Amygdala (tissue), 56 donors: ENCODE results near the gene CCM2.

Experiments
- DNase-seq, 56 donors: peaks; one replicate each; lab custom pipeline; 2025; lab: John Stamatoyannopoulos, UW

The CCM2 gene

DNA sequence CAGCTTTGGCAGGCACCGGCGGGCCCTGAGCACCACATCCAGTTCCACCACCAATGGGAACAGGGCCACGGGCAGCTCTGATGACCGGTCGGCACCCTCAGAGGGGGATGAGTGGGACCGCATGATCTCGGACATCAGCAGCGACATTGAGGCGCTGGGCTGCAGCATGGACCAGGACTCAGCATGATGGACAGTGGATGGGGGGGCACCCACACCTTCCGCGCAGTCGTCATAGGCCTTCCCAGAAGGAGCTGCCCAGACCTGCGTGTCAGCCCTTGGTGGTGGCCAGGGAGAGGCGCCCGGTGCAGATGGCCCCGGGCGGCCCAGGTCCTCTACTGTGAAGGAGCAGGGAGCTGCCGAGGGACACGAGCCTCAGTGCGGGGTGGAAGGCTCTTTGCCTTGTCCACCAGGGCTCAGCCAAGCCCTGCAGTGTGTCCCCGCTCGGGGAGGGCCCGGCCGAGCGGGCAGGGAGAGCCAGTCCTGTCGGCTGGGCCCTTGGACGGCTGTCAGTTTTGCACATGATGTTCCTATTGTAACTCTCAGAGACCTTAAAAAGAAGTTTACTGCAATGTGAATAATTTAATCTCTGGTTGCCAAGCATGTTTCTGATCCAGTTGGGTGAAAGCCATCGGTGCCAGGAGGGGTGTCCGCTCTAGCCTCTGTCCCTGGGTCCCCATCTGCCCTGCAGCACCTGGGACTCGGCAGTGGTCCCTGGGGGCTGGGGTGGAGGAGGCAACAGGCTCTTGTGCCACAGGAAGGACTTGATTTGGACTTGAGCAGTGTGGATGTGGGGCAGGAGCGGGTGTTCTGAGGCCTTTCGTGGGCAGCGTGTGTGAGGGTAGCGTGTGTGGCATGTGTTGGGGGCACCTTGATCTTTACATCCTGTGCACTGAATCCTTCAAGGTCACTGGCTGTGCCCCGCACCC is 76.1 kb downstream of the CCM2 start:
- DNase-seq: peak in 1 of 56 donors; percentile 45

DNA sequence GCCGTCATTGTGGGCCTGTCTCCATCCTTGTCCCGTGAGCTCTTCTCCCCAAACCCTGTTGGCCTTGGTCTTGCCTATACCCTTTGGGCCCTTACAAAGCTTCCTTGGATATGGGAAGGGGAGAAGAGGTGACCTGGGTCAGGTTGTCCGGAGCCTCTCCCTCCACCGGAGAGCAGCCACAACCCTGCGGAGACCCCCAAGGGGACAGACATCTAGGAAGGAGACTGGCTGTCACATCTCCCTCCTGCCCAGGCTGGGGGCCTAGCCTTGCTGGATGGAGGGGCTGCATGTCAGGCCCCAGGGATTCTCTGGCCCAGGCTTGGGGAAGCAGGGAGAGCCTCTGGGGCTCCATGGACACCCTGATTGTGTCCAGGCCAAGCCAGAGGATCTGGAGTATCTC is 76.9 kb downstream of the CCM2 start:
- no peak for DNase-seq

DNA sequence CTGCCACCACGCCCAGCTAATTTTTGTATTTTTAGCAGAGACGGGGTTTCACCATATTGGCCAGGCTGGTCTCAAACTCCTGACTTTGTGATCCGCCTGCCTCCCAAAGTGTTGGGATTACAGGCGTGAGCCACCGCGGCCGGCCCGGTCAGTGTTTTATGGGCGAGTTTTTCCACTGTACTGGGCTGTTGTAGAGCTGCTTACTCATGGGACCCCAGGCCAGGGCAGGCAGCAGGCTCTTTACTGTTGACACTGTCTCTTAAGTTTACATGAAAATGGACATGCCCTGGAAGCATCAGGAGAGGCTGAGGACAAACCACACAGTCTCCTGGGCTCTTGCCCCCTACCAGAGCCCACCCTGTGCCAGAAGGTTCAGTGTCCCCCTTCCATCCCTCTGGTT is 77.6 kb downstream of the CCM2 start:
- no peak for DNase-seq

DNA sequence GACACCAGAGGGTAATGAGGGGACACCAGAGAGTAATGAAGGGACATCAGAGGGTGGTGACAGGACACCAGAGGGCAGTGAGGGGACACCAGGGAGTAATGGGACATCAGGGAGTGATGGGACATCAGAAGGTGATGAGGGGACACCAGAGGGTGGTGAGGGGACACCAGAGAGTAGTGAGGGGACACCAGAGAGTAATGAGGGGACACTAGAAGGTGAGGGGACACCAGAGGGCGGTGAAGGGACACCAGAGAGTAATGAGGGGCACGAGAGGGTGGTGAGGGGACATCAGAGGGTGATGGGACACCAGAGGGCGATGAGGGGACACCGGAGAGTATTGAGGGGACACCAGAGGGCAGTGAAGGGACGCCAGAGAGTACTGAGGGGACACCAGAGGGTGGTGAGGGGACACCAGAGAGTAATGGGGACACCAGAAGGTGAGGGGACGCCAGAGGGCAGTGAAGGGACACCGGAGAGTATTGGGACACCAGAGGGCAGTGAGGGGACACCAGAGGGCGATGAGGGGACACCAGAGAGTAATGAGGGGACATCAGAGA is 78.2 kb downstream of the CCM2 start:
- DNase-seq: peak in 1 of 56 donors; percentile 19

DNA sequence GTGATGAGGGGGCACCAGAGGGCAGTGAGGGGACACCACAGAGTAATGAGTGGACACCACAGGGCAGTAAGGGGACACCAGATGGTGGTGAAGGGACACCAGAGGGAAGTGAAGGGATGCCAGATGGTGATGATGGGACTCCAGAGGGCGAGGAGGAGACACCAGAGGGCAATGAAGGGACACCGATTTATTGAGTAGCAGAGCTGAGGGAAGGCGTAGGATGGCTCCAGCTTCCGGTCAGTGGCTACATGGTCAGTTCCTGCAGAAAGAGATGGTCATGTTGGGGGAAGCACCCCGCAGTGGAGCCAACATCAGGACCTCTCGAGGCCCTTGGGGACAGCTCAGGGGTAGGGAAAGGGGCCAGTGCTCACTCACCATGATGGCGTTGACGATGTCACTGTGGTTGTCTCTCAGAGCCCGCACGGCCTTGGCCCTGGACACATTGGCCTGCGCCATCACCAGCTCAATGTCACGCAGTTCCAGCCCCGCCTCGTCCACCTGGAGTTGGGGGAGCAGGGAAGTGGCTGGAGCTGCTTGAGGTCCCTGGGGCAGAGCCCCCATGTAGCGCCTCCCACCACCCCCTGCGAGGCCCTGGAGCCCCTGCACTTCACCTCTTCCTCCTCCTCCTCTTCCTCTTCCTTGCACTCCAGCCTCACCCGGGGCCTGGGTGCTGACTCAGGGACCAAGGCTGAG is 80.4 kb downstream of the CCM2 start:
- DNase-seq: no peak

DNA sequence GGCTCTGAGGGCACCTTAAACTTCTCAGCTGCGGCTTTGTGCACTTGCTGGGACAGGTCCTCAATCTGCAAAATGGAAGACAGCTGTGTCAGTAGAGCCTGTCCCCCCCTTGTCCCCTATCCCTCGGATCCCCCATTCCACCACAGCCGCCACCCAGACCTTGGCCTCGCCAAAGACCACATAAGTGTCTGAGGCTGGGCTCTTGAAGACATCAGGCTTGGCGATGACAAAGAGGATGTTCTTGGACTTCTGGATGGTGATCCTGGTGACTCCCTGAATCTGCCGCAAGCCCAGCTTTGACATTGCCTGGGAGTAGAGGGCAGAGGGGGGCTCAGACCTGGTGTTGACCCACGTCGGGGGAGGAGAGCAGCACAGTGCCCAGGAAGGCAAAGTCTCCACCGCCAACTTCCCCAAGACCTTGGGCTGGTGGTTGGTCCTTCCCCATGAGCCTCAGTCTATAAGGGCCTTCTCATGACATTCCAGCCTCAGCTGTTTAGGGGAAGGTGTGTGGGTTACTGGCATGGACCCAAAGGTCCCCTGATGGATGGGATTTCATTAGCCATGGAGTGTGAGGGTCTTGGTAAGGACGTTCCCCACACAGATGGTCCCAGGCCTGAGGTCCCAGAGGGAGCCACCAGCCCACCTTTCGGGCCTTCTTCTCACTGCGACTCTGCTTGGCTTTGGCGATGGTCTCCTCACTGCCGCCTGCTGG is 81.1 kb downstream of the CCM2 start:
- no peak for DNase-seq

DNA sequence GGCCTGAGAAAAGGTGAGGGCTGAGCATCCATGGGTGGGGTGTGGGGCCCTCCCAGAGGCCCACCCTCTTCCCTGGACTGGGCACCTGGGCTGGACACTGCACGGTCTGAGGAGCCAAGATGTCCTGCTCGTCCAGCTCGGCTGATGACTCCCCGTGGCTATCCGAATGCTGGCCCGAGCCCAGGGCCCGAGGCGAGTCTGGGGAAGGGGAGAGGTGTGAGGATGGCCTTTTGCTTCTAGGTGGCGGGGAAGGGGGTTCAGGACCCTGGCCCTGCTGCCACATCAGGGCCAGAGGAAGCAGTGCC is 81.6 kb downstream of the CCM2 start:
- DNase-seq: no peak

DNA sequence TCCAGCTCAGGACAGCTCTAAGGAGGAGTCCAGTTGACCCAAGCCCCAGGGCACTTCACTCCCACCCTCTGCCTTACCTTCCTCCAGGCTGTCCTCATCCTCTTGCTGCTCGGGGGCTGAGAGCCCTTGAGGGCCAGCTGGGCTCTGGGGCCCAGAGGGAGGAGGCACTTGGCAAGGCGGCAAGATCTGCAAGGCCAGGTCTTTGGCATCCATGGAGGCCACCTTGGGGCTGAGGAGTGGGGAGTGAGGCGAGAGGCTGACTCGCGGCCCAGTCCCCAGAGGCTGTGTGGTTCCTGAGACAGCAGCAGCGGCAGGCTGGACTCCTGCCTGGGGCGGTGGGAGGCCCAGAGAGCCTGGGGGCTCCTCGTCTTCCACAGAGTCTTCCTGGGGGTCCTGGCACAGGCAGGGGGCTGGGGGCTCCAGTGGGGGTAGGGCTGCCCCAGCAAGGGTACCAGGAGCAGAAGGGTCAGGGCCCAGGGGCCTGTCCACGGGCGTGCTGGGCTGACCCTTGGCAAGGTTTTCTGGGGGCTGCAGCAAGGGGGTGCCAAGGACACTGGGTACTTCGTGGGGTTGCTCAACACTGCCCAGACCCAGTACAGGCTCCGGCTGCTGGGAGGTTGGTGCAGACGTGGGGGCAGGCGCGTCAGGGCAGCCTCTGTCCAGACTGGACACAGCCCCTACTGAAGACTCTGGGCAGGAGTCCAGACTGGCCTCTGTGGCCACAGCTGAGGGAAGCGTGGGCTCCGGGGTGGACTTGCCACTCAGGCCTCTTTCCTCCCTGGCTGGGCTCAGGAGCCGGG is 82.2 kb downstream of the CCM2 start:
- peak in 43 of 56 donors; percentile 15 to 86 (median 62) for DNase-seq

DNA sequence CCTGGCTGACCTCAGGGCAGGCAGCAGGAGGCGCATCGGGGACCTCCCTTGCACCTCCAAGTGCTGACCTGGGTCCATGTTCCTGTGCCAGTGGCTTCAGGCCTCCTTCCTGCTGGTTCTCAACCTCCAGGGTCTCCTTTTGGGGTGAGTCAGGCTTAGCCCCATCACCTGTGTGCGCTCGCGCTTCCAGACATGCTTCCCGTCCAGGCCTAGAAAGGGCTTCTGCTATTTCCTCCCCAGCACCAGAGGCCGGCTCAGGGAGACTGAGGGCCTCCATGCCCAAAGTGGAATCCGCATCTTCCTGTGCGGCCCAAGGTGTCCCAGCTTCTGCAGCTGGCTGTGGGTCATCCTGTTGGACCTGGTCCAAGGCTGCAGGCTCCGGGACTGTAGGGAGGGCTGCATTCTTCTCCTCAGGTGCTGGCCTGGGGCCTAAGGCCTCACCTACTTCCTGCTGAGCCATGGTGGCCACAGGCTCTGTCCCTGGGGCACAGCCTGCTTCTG is 82.9 kb downstream of the CCM2 start:
- DNase-seq: no peak

DNA sequence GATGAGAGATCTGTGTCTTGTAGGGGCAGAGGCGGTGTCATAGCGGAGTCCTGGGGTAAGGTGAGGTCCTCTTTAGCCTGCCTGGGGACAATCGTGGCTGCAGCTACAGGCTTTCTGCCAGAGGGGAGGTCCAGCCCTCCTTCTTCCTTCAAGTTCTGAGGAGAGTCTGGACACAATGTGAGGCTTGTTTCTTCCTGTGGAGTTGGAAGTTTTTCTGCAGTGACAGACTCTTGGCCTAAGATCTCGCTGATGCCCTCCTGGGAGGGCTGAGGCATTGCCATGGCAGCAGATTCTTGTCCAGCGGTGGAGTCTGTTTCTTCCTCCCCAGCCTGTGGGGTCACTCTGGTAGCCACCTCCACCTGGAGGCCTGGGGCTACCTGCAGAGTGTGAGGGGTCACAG is 84.3 kb downstream of the CCM2 start:
- no peak for DNase-seq

DNA sequence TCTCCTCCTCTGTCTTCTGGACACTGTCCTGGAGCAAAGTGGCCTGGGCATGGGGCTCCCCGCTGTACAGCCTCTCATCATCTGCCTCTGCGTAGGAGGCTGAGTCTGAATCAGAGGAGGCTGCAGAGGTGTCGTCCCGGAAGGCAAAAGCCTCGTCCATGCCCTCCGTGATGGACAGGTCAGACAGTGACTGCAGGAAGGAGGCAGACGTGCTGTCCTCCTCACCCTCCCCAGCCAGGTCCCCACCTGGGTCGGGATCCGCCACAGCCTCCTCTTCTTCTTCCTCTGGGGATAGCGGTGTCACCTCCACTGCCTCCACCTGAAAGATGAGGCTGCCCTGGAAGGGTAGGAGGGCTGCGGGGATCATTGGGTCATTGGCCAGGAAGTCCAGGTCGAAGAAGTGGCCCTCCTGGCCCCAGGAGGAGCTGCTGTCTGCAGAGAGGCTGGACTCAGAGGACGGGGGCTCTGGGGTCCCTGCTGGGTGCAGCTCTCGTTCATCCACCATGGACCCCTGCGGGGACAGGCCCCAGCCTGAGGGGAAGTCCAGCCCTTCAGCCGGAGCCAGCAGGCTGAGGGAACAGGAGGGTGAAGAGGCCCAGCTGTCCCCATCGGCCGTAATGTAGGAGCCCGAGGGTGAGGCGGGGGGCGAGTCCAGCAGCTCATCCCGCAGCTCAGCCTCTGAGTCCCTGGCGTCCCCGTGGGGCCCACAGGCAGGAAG is 85.1 kb downstream of the CCM2 start:
- DNase-seq: no peak

DNA sequence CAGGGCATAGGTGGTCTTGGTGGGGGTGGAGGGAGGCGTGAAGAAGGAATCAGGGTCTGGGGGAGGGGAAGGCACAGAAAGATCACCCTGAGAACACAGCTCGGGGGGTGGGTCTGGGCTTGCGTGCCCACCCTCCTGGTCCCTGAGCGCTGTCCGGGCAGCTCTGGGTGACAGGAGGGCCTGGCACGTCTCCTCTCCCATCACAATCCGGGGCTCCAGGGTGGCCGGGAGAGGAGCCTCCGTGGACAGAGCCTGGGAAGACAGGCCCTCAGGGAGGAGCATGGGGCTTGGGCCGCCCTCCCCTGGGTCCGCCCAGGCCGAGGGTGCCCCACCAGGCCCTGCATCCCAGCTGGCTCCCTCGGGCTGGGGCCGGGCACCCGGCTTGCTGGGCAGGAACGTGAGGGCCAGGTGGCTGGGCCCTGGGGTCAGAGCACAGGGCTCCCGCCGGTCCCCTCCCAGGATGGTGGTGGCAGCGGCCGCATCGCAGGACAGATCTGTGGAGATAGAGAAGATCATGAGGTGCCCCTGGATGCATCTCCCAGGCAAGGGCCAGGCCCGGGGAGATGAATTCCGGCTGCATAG is 85.7 kb downstream of the CCM2 start:
- no peak for DNase-seq

DNA sequence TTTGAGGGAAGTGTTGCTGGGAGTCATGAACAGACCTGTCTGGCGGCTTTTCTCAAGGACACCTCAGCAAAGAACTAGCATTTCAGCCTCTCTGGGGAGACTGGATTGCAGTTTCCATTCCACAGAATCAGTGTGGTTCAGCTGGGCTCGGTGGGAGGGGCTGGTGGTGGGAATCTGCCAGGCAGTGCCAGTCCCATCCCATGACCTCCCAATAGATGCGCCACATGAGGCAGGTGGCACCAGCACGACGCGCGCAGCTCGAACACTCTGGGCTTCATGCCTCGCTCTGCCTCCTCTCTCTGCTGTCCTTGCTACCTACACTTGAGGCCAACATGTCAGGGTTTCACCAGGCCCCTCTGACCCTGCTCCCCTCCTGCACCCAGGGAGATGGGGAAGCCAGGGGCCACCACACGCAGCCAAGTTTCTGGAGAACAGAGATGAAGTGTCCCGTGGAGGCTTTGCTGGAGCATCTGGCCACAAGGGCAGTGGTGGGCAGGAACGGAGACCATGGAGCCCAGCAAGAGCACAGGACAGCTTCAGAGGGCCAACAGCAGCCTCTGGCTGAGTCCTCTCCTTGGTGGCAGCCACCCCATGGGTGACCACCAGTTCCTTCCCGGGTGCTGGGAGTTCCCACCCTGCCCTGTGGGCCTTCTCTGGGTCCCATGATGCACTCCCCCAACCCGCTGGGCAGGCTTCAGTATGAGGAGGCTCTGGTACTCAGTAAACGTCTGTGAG is 86.5 kb downstream of the CCM2 start:
- peak in 51 of 56 donors; percentile 18 to 88 (median 64) for DNase-seq

DNA sequence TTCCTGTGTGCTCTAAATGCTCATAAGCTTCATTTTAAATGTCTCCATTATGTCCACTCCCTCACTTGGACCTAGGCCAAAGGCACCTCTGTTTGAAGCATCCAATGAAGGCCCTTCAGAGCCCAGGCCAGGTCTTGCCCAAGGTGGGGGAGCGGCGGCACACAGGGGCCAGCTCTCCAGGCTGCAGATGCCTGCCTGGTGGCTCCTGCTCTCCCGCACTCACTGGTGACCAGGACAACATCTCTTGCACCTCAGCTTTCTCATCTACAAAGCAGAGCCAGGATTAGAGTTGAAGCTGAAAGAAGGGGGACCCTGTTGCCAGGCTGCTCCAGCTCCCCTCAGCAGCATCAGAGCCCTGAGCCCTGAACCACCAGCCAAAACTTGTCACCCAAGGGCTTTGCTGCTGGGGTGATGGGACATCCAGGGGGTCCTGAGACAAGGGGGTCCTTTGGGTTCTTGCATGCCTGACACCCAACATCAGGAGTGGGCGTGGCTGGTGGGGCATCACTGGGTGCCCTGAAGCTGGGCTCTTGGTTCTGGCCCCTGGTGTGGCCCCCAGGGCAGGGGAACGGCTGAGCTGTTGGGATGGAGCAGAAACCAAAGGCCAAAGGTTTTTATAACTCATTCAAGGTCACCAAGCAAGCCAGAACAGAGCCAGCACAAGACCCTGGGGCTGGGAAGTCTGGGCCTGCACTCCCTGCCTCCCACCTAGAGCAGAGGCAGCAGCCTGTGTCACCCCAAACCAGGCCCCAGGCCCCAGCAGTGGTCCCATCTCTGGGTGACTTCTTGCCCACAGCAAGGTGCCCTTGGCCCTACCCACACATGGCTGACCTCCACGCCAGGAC is 87.5 kb downstream of the CCM2 start:
- DNase-seq: no peak

DNA sequence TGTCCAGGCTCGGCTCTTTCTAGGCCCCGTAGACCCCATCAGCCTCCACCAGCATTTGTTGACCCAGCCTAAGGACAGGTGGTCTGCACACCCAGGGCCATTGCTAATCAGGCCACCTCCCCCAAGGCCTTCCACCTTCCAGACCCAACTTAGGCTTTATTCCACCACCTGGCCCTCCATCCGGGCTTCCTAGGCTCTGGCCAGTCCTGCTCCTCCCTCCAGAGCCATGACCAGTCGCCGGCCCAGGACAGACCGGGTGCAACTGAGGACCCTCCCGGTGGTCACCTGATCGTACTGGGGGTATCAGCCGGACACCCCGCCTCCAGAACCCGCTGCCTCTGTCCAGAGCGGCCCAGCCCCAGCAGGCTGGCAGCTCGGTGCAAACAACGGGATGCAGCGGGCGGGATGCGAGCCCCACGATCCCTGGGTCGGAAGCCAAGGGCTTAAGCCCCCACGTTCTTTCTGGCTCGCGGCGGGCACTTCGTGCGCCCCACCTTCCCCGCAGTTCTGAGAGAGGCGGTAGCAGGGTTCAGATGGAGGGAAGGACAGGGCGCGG is 88.2 kb downstream of the CCM2 start:
- peak in 1 of 56 donors; percentile 23 for DNase-seq

DNA sequence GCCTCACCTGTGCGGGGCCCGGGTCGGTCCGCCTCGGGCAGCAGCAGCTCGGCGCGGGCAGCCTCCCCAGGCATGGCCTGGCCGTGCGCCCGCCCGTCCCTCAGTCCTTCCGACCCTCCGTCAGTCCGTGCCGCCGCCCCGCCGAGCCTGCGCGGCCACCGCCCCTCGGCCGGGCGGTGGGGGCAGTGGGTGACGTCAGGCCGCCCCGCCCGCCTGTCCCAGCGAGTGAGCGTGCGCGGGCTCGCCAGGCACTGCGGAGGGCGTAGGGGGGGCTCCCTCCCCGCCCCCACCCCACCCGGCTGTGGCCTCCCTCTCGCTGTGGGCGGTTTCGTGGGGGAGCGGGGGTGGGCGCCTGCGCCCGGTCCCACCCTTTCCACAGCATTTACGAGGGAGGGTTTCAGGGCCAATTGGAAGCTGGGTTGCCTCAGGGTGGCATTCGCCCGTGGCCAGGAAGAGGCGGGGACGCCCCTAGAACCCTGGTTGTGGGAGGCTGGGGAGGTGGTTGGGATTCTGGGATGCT is 88.9 kb downstream of the CCM2 start, which contains the start of gene NACAD:
Gene NACAD (minus strand): TSS at position 149 of the 520 bp plus-strand sequence. CDS start 75 bp downstream, at position 74.
- DNase-seq: peak in 52 of 56 donors; percentile 75 to 99 (median 95)
